ENCODE data around the gene FNDC3B. TPM values are rescaled to one million over a fixed set of nuclear protein-coding genes. Genes with fewer than 3 reads are reported as not detected.

The FNDC3B gene
- total and polyA plus RNA-seq, 2 of the 8 experiments (the other 6 are each of a cell fraction or from before 2014, with no cell fraction given) = 14.1 to 44.4 TPM

DNA sequence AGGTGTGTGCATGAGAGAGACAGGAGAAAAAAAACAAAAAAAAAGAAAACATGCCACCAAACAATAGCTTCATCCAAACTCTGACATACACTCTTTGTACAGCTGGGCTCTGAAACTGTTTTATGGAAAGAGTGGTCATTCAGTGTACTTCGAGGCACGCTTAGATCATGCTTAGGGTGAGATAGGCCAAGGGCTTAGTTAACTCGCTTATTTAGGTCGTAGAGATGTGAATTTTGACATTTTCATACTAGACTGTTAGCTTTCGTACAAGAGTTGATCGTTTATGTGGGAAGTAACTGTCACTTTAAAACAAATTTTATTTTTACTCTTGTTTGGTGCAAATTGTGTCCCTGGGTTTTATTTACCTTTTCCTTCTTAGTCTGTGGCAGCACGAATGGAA, 242.5 kb downstream of the FNDC3B start:
- H3K79me2 ChIP-seq (ENCODE audit: control insufficient read depth in 1 of 2, insufficient read depth in 2 of 2, low read length in 2 of 2) = no peaks in the 10 kb centered on the region
- no peak overlapping the region for H3K23ac ChIP-seq (ENCODE audit: insufficient read length)
- H3K36me3 ChIP-seq (ENCODE audit: control insufficient read depth in 2 of 4, insufficient read depth in 4 of 4, low read length in 3 of 4) = peaks cover 0 to 3% (median under 1%) of the 10 kb centered on the region in 4 experiments; a peak in 1 of 8 replicates
- H2BK20ac ChIP-seq (ENCODE audit: low read length) = no peak overlapping the region
- H4K8ac ChIP-seq (ENCODE audit: extremely low read depth, insufficient read depth, low read length) = no peak overlapping the region
- no peak overlapping the region for H3K27ac ChIP-seq (ENCODE audit: low read depth, low read length)
- no peak overlapping the region for H3K56ac ChIP-seq (replicated peaks; ENCODE audit: insufficient read length, low read depth, low read length)
- FAIRE-seq (no peak), DNase-seq (ENCODE audit: low read depth in 1 of 2, low spot score in 2 of 2) (no peak)
- H2AK5ac ChIP-seq (ENCODE audit: low read depth, low read length) = no peak overlapping the region
- no peaks in the 10 kb centered on the region for H3K27me3 ChIP-seq (replicated peaks in 1 of 4; ENCODE audit: control insufficient read depth in 3 of 4, extremely low read depth in 1 of 4, insufficient read depth in 3 of 4, low read length in 3 of 4)
- no peaks in the 10 kb centered on the region; the same call in 1 of the 2 replicates for H3K79me1 ChIP-seq (ENCODE audit: low read depth, low read length)
- CTCF ChIA-PET (ENCODE audit: partially characterized antibody) = interaction anchor here (0.7 kb wide), 1 partner anchor 81 kb away, joined by 3 read pairs; no protein-coding TSS in a partner anchor
- no peak overlapping the region for H3K4ac ChIP-seq (replicated peaks; ENCODE audit: insufficient read length, low read depth, low read length)
- H4K5ac ChIP-seq (ENCODE audit: insufficient read length, low read depth, low read length) = no peak overlapping the region
- H2BK120ac ChIP-seq (replicated peaks; ENCODE audit: low read depth, low read length) = no peak overlapping the region
- no peaks in the 10 kb centered on the region for H4K20me1 ChIP-seq (replicated peaks in 1 of 2; ENCODE audit: control insufficient read depth in 1 of 2, insufficient read depth in 2 of 2, low read length in 2 of 2)
- WGBS, 2 experiments (ENCODE audit: extremely low coverage in 1 of 2, insufficient coverage in 1 of 2, insufficient read length in 1 of 2, insufficient replicate concordance in 2 of 2, low coverage in 1 of 2, low lambda C conversion rate in 2 of 2, missing lambda C conversion rate in 1 of 2) = 93% methylated on average over 7 of the region's 7 CpGs; no CpG with 5 or more reads in 1 of the 2 experiments
- no peak overlapping the region for H2AFZ ChIP-seq (ENCODE audit: low read length)
- TF ChIP-seq RNF2 (IDR thresholded peaks at IDR 0.05; ENCODE audit: borderline replicate concordance, low read depth, low read length, missing control alignments, poor library complexity, severe bottlenecking) = no peak
- no peak for TF ChIP-seq KDM4A (IDR thresholded peaks at IDR 0.05; ENCODE audit: low read depth, low read length, severe bottlenecking)
- no peak overlapping the region for H3K18ac ChIP-seq (ENCODE audit: extremely low read depth, low read length)
- no peak overlapping the region for H3K9ac ChIP-seq (replicated peaks in 1 of 4; ENCODE audit: extremely low read depth in 1 of 4, low read depth in 3 of 4, low read length in 3 of 4)
- H2BK15ac ChIP-seq (ENCODE audit: low read length) = no peak overlapping the region
- H3K23me2 ChIP-seq (ENCODE audit: low read depth, low read length) = no peaks in the 10 kb centered on the region
- no peak overlapping the region for H3K14ac ChIP-seq (ENCODE audit: insufficient read length)
- no peak overlapping the region for H3K4me3 ChIP-seq (ENCODE audit: extremely low read depth in 1 of 4, insufficient read depth in 2 of 4, low read depth in 3 of 4, low read length in 4 of 4)
- H3K4me2 ChIP-seq (ENCODE audit: insufficient read depth in 1 of 2, low read depth in 2 of 2, low read length in 2 of 2) = no peak overlapping the region
- H2BK5ac ChIP-seq (ENCODE audit: low read depth, low read length) = no peak overlapping the region
- no peaks in the 10 kb centered on the region for H3K9me3 ChIP-seq (ENCODE audit: insufficient read depth in 2 of 2, low read depth in 1 of 2, low read length in 1 of 2)
- H2BK12ac ChIP-seq (ENCODE audit: low read depth, low read length) = no peak overlapping the region
- POLR2A ChIA-PET (ENCODE audit: partially characterized antibody) = interaction anchor here (1.2 kb wide), 1 partner anchor 15 kb away, joined by 3 read pairs; no protein-coding TSS in a partner anchor
- no peak overlapping the region for H4K91ac ChIP-seq (replicated peaks; ENCODE audit: insufficient read length, low read length)
- H3K4me1 ChIP-seq (replicated peaks in 1 of 4; ENCODE audit: control insufficient read depth in 3 of 4, insufficient read depth in 4 of 4, low read length in 3 of 4) = no peaks in the 10 kb centered on the region
